HUES64 (cell line): ENCODE results near the gene KRT6A.

Experiments
- H3K27ac ChIP-seq: 2 replicates; pipeline ENCODE4 v1.7.0; 2013; ENCODE audit warnings: low read depth, low read length, inconsistent platforms
- H3K27me3 ChIP-seq: 2 replicates; pipeline ENCODE4 v1.6.1; 2013; ENCODE audit warnings: mild to moderate bottlenecking, low read length; ENCODE audit not compliant: insufficient read depth
- H3K36me3 ChIP-seq: 2 replicates; pipeline ENCODE4 v1.6.1; 2013; ENCODE audit warnings: mild to moderate bottlenecking, low read length; ENCODE audit not compliant: insufficient read depth
- H3K4me1 ChIP-seq: 2 replicates; pipeline ENCODE4 v1.6.1; 2013; ENCODE audit warnings: mild to moderate bottlenecking, low read length, moderate library complexity; ENCODE audit not compliant: insufficient read depth
- H3K4me3 ChIP-seq: 2 replicates; pipeline ENCODE4 v1.5.1; 2013; ENCODE audit warnings: mild to moderate bottlenecking, low read length, moderate library complexity
- H3K9ac ChIP-seq: 2 replicates; pipeline ENCODE4 v1.6.1; 2013; ENCODE audit warnings: mild to moderate bottlenecking, low read depth, low read length
- H3K9me3 ChIP-seq: 2 replicates; pipeline ENCODE4 v1.6.1; 2013; ENCODE audit warnings: low read depth, low read length; ENCODE audit not compliant: insufficient read depth
- WGBS: fragments of 150-250, 120-280 bp; methylation state at CpG from one replicate; pipeline ENCODE4 v1.1.7; 2013; ENCODE audit warnings: missing lambda C conversion rate; 5-methylcytosine and 5-hydroxymethylcytosine counted together

Gene KRT6A

GRCh38 chr12:52524241-52524897 lies 31.3 kb upstream of the KRT6A start:
- no peak overlapping the region for H3K27ac ChIP-seq
- H3K9ac ChIP-seq, result no peak overlapping the region
- 86% methylated on average over 6 of the region's 6 CpGs for WGBS
- H3K9me3 ChIP-seq, result no peaks in the 10 kb centered on the region
- no peaks in the 10 kb centered on the region for H3K27me3 ChIP-seq
- no peaks in the 10 kb centered on the region for H3K36me3 ChIP-seq
- H3K4me3 ChIP-seq, result no peak overlapping the region
- peaks cover 9% of the 10 kb centered on the region; the same call in 1 of the 2 replicates for H3K4me1 ChIP-seq

- Histone ChIP-seq H3K27ac (no peak overlapping the region), H3K9ac (no peak overlapping the region), H3K9me3 (no peaks in the 10 kb centered on the region), H3K4me3 (no peak overlapping the region), H3K36me3 (no peaks in the 10 kb centered on the region), H3K4me1 (peaks cover 9% of the 10 kb centered on the region; the same call in 1 of the 2 replicates), H3K27me3 (no peaks in the 10 kb centered on the region)
- 82% methylated on average over 4 of the region's 4 CpGs for WGBS
Observed at GRCh38 chr12:52523824-52524223, 30.8 kb upstream of the KRT6A start.

GRCh38 chr12:52522346-52523011 lies 29.4 kb upstream of the KRT6A start:
- H3K27me3 ChIP-seq, result no peaks in the 10 kb centered on the region
- no peaks in the 10 kb centered on the region for H3K36me3 ChIP-seq
- H3K4me1 ChIP-seq, result peaks cover 9% of the 10 kb centered on the region; the same call in 1 of the 2 replicates
- H3K9me3 ChIP-seq, result no peaks in the 10 kb centered on the region
- H3K9ac ChIP-seq, result no peak overlapping the region
- no peak overlapping the region for H3K27ac ChIP-seq
- WGBS, result 89% methylated on average over 10 of the region's 10 CpGs
- H3K4me3 ChIP-seq, result no peak overlapping the region

GRCh38 chr12:52521568-52522266 lies 28.7 kb upstream of the KRT6A start:
- no peaks in the 10 kb centered on the region for H3K27me3 ChIP-seq
- H3K4me1 ChIP-seq, result peaks cover 9% of the 10 kb centered on the region; the same call in 1 of the 2 replicates
- no peaks in the 10 kb centered on the region for H3K9me3 ChIP-seq
- no peak overlapping the region for H3K27ac ChIP-seq
- H3K4me3 ChIP-seq, result no peak overlapping the region
- 87% methylated on average over 10 of the region's 10 CpGs for WGBS
- H3K9ac ChIP-seq, result no peak overlapping the region
- no peaks in the 10 kb centered on the region for H3K36me3 ChIP-seq

- no peaks in the 10 kb centered on the region for H3K36me3 ChIP-seq
- H3K4me3 ChIP-seq, result no peak overlapping the region
- H3K9ac ChIP-seq, result no peak overlapping the region
- no peaks in the 10 kb centered on the region for H3K27me3 ChIP-seq
- H3K4me1 ChIP-seq, result peaks cover 9% of the 10 kb centered on the region; the same call in 1 of the 2 replicates
- WGBS, result 87% methylated on average over 10 of the region's 10 CpGs
- H3K27ac ChIP-seq, result no peak overlapping the region
- no peaks in the 10 kb centered on the region for H3K9me3 ChIP-seq
Observed at GRCh38 chr12:52521175-52521567, 28.1 kb upstream of the KRT6A start.

GRCh38 chr12:52519826-52520662 lies 27.0 kb upstream of the KRT6A start, which contains the start of gene KRT5:
Gene KRT5 (minus strand): TSS chr12:52520394. CDS start chr12:52520296, 98 bp downstream.
- Histone ChIP-seq H3K4me1 (peaks cover 9% of the 10 kb centered on the region; the same call in 1 of the 2 replicates), H3K36me3 (no peaks in the 10 kb centered on the region), H3K9me3 (no peaks in the 10 kb centered on the region), H3K27me3 (no peaks in the 10 kb centered on the region), H3K27ac (no peak within 1 kb of the TSS), H3K4me3 (no peak within 1 kb of the TSS), H3K9ac (no peak within 1 kb of the TSS)
- WGBS, result 93% methylated on average over 29 of the region's 29 CpGs

- Histone ChIP-seq H3K4me3 (no peak overlapping the region), H3K9ac (no peak overlapping the region), H3K4me1 (peaks cover 9% of the 10 kb centered on the region; the same call in 1 of the 2 replicates), H3K9me3 (no peaks in the 10 kb centered on the region), H3K36me3 (no peaks in the 10 kb centered on the region), H3K27me3 (no peaks in the 10 kb centered on the region), H3K27ac (no peak overlapping the region)
- 99% methylated on average over 3 of the region's 3 CpGs for WGBS
Observed at GRCh38 chr12:52519387-52519703, 26.3 kb upstream of the KRT6A start.

- WGBS, result 89% methylated on average over 8 of the region's 8 CpGs
- no peaks in the 10 kb centered on the region for H3K27me3 ChIP-seq
- H3K27ac ChIP-seq, result no peak overlapping the region
- no peaks in the 10 kb centered on the region for H3K36me3 ChIP-seq
- no peaks in the 10 kb centered on the region for H3K9me3 ChIP-seq
- H3K4me3 ChIP-seq, result no peak overlapping the region
- H3K4me1 ChIP-seq, result peaks cover 9% of the 10 kb centered on the region; the same call in 1 of the 2 replicates
- H3K9ac ChIP-seq, result no peak overlapping the region
Observed at GRCh38 chr12:52518574-52519386, 25.7 kb upstream of the KRT6A start.

- Histone ChIP-seq H3K4me3 (no peak overlapping the region), H3K9me3 (no peaks in the 10 kb centered on the region), H3K9ac (no peak overlapping the region), H3K27me3 (no peaks in the 10 kb centered on the region), H3K36me3 (no peaks in the 10 kb centered on the region), H3K4me1 (peaks cover 9% of the 10 kb centered on the region; the same call in 1 of the 2 replicates), H3K27ac (no peak overlapping the region)
- 92% methylated on average over 4 of the region's 5 CpGs for WGBS
Observed at GRCh38 chr12:52517888-52518287, 24.8 kb upstream of the KRT6A start.
